Mesodermal cell (in vitro differentiated cells): ENCODE measurements around the gene LAMB4.
A peak's percentile ranks its signal among the peaks of the same experiment; 100 is the strongest.
"Not testable (repeated sequence)": the region's sequence is repeated elsewhere in the genome, so short reads cannot be mapped to it uniquely, and the experiment has no call there.

ENCODE experiments used
- H3K27ac ChIP-seq: 2 replicates; pipeline ENCODE4 v1.7.0; 2013; ENCODE audit warnings: mild to moderate bottlenecking, low read depth, low read length, moderate library complexity; ENCODE audit not compliant: severe bottlenecking
- H3K36me3 ChIP-seq: 2 replicates; pipeline ENCODE4 v1.7.1; 2013; ENCODE audit warnings: mild to moderate bottlenecking, low read length, moderate library complexity; ENCODE audit not compliant: control insufficient read depth, insufficient read depth
- H3K4me1 ChIP-seq: one replicate; pipeline ENCODE4 v1.7.1; 2013; ENCODE audit warnings: mild to moderate bottlenecking, low read length; ENCODE audit not compliant: insufficient read depth, control insufficient read depth, poor library complexity, severe bottlenecking
- H3K4me3 ChIP-seq: 2 replicates; pipeline ENCODE4 v1.7.0; 2013; ENCODE audit warnings: low read length, control low read depth, mild to moderate bottlenecking; ENCODE audit not compliant: insufficient read depth, poor library complexity, severe bottlenecking; ENCODE audit errors: extremely low read depth
- H3K9me3 ChIP-seq: 2 replicates; pipeline ENCODE4 v1.7.1; 2013; ENCODE audit warnings: mild to moderate bottlenecking, low read length, moderate library complexity; ENCODE audit not compliant: control insufficient read depth
- WGBS, 2 experiments: methylation state at CpG; one replicate each; pipeline ENCODE4 v1.1.5; 2013; ENCODE audit warnings: missing lambda C conversion rate in 2 of 2; ENCODE audit not compliant: insufficient coverage in 2 of 2; 5-methylcytosine and 5-hydroxymethylcytosine counted together

The LAMB4 gene

DNA sequence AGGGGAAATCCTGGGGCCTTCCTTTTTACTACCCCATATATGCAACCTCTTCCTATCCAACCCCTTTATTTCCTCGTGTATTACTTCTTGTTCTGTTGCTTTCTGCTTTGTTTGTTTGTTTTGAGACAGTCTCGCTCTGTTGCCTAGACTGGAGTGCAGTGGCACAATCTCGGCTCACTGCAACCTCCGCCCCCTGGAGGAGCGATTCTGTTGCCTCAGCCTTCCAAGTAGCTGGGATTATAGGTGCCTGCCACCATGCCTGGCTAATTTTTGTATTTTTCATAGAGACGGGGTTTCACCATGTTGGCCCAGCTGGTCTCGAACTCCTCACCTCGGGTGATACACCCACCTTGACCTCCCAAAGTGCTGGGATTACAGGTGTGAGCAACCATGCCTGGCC lies 96.9 kb downstream of the LAMB4 start:
- not testable (repeated sequence) for H3K36me3 ChIP-seq, H3K4me3 ChIP-seq, H3K9me3 ChIP-seq, H3K27ac ChIP-seq
- WGBS, 2 experiments: 86% methylated on average over 7 to 8 of the region's 8 CpGs
- peaks cover 25% of the 10 kb centered on the region for H3K4me1 ChIP-seq

DNA sequence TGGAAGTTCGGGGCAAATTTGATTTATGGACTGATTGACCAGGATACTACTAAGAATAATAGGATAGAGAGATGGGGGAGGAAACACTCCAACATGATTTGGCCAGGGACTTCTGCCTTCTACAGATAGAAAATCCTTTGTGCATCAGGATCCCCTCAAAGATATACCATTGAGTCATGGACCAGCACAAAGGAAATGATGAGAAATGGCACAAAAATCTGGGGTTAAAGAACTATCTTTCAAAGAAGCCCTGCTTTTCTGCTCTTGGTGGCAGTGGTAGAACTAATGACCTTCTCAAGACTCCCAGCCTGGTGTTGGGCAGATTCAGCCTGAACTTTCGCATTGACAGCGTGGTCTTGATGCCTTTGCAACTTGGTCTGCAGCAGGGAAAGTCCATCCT lies 99.6 kb downstream of the LAMB4 start:
- Histone ChIP-seq H3K27ac (peak overlapping the region; percentile 82), H3K36me3 (no peaks in the 10 kb centered on the region), H3K4me1 (peaks cover 25% of the 10 kb centered on the region), H3K4me3 (no peak overlapping the region), H3K9me3 (no peaks in the 10 kb centered on the region)
- 85 to 90% methylated on average over 3 of the region's 3 CpGs for WGBS, 2 experiments

DNA sequence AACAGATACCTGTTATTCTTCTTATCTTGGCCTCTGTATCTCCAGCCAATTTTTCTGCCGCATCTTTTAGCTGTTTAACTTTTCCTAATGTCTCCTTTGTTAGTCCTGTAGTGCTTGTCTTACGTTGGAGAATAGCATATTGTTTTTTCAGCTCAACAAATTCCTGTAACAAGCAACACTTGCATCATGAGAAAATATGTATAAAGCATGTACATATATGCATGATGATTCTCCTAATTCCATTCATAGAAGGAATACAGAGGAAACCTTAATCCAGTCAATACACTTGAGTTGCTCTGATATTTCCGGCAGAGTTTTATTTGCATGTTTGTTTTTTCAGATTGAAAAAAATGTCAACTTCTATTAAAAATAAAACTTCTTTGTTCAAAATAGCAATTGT lies 101.1 kb downstream of the LAMB4 start:
- peaks cover 14% of the 10 kb centered on the region for H3K4me1 ChIP-seq
- H3K4me3 ChIP-seq: no peak overlapping the region
- no peaks in the 10 kb centered on the region for H3K9me3 ChIP-seq
- no peaks in the 10 kb centered on the region for H3K36me3 ChIP-seq
- 100% methylated on average over 1 of the region's 3 CpGs; no CpG with 5 or more reads in 1 of the 2 experiments for WGBS, 2 experiments
- H3K27ac ChIP-seq: no peak overlapping the region

DNA sequence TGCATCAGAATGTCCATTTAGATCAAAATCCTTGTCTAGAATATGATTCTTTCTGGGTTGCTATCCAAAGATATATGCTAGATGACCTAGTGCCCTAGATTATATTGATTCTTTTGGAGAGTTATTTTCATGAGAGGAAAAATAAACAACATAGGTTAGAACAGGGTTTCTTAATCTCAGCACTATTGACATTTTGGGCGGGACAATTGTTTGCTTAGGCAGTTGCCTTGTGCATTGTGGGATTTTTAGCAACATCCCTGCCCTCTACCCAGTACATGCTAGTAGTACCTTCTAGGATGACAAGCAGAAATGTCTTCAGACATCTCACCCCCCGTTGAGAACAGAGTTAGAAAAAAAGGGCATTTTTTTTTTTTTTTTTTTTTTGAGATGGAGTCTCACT lies 102.0 kb downstream of the LAMB4 start:
- Histone ChIP-seq H3K9me3 (no peaks in the 10 kb centered on the region), H3K36me3 (no peaks in the 10 kb centered on the region), H3K4me3 (no peak overlapping the region), H3K27ac (no peak overlapping the region), H3K4me1 (peaks cover 12% of the 10 kb centered on the region)
- WGBS, 2 experiments: 100% methylated on average over 1 of the region's 2 CpGs; no CpG with 5 or more reads in 1 of the 2 experiments

DNA sequence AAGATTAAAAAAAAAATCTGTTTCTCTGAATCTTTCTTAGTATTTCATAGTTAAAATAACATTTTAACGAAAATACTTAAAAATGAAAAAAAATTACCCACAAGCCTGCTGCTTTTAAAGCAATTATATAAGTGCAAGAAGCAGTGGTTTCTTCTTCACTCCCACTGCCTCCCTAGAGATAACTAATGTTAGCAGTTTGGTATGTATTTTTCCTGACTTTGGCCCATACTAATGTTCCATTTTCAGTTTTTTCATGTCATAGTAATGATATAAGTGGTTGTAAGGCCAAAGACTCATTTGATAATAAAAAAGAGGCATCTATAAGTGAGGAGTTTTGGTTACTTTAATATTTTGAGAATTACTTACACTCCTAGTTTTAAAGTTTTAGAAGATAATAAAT lies 102.9 kb downstream of the LAMB4 start:
- WGBS, 2 experiments: no CpG with 5 or more reads among the region's 1 CpG
- Histone ChIP-seq H3K27ac (no peak overlapping the region), H3K4me3 (no peak overlapping the region), H3K4me1 (peaks cover 18% of the 10 kb centered on the region), H3K36me3 (no peaks in the 10 kb centered on the region), H3K9me3 (no peaks in the 10 kb centered on the region)

DNA sequence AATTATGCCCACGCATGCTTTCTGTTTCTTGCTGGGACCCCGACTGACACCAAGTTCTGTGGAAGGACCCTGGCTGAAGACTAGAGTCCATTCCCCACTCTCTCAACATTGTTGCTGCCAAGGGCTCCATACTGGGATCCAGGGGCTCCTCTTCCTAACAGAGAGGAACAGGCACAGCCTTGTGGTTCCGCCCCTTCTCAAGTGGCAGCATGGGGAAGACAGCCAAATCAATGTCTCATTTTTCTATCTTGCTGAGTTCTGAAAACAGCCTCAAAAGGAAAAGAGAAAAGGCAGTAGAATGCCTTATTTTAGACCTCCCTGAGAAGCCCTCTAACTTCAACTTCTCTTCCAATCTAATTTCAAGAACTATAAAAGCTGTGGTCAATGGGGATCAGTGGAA lies 103.5 kb downstream of the LAMB4 start:
- H3K4me1 ChIP-seq: peaks cover 18% of the 10 kb centered on the region
- H3K9me3 ChIP-seq: no peaks in the 10 kb centered on the region
- H3K27ac ChIP-seq: no peak overlapping the region
- H3K4me3 ChIP-seq: no peak overlapping the region
- H3K36me3 ChIP-seq: no peaks in the 10 kb centered on the region
- WGBS, 2 experiments: 98 to 100% methylated on average over 3 of the region's 3 CpGs

DNA sequence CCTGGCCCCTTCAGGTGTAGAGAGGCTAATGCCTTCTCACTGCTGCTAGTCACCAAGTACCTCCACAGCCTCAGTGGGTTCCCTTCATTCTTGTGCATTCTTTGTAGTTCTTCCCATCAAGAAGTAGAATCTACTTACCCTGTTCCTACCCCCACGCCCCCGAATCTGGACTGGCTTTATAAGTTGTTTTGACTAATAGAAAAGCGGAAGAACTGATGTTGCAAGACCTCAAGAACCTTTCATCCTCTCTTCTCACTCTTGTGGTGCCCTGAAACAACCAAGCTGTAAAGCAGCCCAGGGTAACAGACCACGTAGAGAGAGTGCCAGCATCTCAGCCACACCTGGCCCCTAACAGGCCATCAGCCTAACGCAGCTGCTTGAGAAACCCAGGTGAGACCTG lies 104.0 kb downstream of the LAMB4 start:
- H3K9me3 ChIP-seq: no peaks in the 10 kb centered on the region
- H3K4me1 ChIP-seq: peaks cover 17% of the 10 kb centered on the region
- WGBS, 2 experiments: 97 to 100% methylated on average over 2 to 4 of the region's 5 CpGs
- H3K36me3 ChIP-seq: no peaks in the 10 kb centered on the region
- H3K27ac ChIP-seq: no peak overlapping the region
- H3K4me3 ChIP-seq: no peak overlapping the region

DNA sequence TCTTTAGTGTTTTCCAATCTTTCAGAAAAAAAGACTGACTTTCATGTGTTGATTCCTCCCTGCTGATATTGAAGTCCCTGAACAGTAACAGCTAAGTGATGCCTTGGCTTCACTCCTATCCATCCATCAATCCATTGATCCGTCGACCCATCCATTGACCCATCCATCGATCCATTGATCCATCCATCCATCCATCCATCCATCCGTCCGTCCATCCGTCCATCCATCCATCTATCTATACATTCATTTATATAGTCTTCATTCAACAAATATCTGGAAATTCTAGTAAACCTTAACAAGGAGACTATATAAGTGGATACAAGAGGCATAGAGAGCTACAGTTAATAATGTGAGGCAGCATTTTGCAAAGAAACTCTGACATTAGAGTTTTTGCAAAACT lies 105.6 kb downstream of the LAMB4 start:
- peaks cover 8% of the 10 kb centered on the region for H3K4me1 ChIP-seq
- WGBS, 2 experiments: 95 to 98% methylated on average over 3 to 5 of the region's 6 CpGs

DNA sequence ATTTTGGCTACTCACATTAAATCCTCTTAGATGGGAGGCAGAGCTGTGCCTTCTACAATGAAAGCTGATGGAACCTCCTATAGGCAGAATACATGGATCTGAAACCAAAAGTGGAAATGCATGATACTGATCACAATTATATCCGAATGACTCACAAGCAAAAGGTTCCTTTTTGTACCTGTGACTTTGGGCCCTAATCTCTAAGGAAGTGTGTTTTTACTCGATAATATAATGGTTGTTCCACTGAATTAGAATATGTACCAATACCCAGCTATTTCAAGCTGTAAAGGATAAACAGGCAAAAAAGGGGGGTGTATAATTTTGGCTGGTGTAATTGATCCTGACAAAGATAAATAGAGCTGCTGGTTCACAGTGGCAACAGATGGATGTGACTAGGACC lies 109.6 kb downstream of the LAMB4 start:
- Histone ChIP-seq H3K4me3 (no peak overlapping the region), H3K9me3 (no peaks in the 10 kb centered on the region), H3K27ac (no peak overlapping the region), H3K36me3 (no peaks in the 10 kb centered on the region), H3K4me1 (peaks cover 5% of the 10 kb centered on the region)
- WGBS, 2 experiments: 100% methylated on average over 1 of the region's 2 CpGs; no CpG with 5 or more reads in 1 of the 2 experiments

More for the DNA sequence above, 105.6 kb downstream of the LAMB4 start:
- H3K36me3 ChIP-seq: no peaks in the 10 kb centered on the region
- H3K4me3 ChIP-seq: no peak overlapping the region
- no peaks in the 10 kb centered on the region for H3K9me3 ChIP-seq
- no peak overlapping the region for H3K27ac ChIP-seq

DNA sequence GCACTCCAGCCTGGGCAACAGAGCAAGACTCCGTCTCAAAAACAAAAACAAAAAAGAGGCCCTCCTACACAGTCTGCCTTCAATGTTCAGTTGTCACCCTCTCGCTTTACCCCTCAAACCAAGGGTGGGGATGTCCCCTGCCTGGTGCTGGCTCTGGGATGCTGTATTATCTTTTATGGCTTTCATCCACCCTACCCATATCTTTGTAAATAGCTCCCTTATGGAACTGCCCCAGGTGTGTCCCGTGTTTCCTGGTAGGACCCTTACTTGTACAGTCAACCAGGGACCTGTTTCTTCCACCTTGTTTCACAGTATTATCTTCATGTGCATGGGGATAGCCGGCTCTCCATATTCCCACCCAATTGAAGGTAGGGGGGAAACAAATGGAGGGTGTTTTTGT lies 111.5 kb downstream of the LAMB4 start:
- Histone ChIP-seq H3K36me3 (no peaks in the 10 kb centered on the region), H3K27ac (no peak overlapping the region), H3K9me3 (no peaks in the 10 kb centered on the region), H3K4me1 (peaks cover 16% of the 10 kb centered on the region), H3K4me3 (no peak overlapping the region)
- 100% methylated on average over 2 to 3 of the region's 4 CpGs for WGBS, 2 experiments

DNA sequence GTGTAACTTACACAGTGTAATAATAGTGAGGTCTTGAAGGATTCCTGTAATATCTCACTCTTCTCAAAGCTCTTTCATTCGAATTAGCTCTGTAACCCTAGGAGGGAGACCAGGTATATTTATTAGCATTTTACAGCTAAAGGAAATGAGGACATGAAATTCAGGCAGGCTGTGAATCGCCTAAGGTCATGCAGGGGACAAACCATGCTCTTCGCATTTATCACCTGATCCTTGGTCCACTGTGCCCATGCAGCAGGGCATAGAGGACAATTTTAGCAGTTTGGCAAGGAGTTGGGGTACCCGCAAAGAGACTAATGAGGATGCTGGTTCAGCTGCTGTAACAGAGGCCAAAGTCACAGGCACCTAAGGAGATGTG lies 112.4 kb downstream of the LAMB4 start:
- 84 to 94% methylated on average over 3 of the region's 4 CpGs for WGBS, 2 experiments

More for the DNA sequence above, 112.4 kb downstream of the LAMB4 start:
- H3K27ac ChIP-seq: no peak overlapping the region
- no peaks in the 10 kb centered on the region for H3K9me3 ChIP-seq
- no peak overlapping the region for H3K4me3 ChIP-seq
- peaks cover 19% of the 10 kb centered on the region for H3K4me1 ChIP-seq
- no peaks in the 10 kb centered on the region for H3K36me3 ChIP-seq
